ENCODE results near the gene KRTAP10-5.

KRTAP10-5 gene

DNA sequence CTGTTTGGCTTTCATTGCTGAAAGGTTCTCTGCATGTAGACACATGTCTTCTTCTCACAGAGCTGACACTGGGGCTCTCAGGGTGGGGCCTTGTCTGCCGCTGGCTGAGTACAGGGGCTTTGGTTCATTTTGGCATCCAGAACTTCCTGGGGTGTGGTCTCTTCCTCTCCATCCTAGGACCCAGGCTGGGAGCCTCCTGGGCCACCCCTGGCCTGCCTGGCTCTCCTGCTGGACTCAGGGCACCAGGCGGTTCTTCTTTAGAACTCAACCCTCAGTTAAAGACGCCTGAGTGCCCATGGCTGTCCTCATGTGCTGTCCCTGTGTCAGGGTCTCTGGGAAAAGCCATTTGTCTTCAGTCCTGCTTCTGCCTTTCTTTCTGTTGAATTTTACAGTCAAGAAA is 5.5 kb upstream of the KRTAP10-5 start:
- no peaks in the 10 kb centered on the region for H3K27me3 ChIP-seq (ENCODE audit: insufficient read depth, low read length, poor library complexity)
- H3K9ac ChIP-seq (ENCODE audit: low read length): no peak overlapping the region

DNA sequence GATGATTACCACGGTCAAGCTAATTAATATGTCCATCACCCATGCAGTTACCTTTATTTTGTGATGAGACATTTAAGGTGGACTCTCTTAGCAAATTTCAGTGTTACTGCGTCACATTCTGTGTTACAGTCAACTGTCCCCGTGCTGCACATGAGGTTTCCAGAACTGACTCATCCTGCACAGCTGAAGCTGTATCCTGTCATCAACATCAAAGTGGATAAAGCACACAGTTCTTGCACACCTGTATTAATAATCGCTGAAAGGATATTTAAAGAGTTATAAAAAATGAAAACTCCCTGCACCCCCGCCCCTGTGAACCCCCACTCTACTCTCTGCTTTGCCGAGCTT is 3.4 kb upstream of the KRTAP10-5 start:
- Histone ChIP-seq H3K27me3 (ENCODE audit: insufficient read depth, low read length, poor library complexity) (no peaks in the 10 kb centered on the region), H3K56ac (ENCODE audit: low read length) (no peak overlapping the region), H4K8ac (ENCODE audit: low read depth, low read length) (no peak overlapping the region), H3K9ac (ENCODE audit: low read length) (no peak overlapping the region), H2BK15ac (replicated peaks; ENCODE audit: low read depth) (no peak overlapping the region), H3K4ac (ENCODE audit: low read depth, low read length) (no peak overlapping the region), H3K18ac (ENCODE audit: low read length) (no peak overlapping the region), H3K79me2 (ENCODE audit: control insufficient read depth, insufficient read depth, low read length) (no peaks in the 10 kb centered on the region), H4K5ac (ENCODE audit: low read length) (no peak overlapping the region), H2BK5ac (ENCODE audit: low read length) (no peak overlapping the region), H2AK5ac (ENCODE audit: low read length) (no peak overlapping the region), H3K4me3 (ENCODE audit: low read length) (no peak overlapping the region), H3K36me3 (ENCODE audit: control insufficient read depth, insufficient read depth, low read length) (no peaks in the 10 kb centered on the region), H3K79me1 (ENCODE audit: low read length) (no peaks in the 10 kb centered on the region), H3K4me1 (ENCODE audit: control insufficient read depth, low read depth, low read length) (no peaks in the 10 kb centered on the region), H2BK120ac (ENCODE audit: low read depth, low read length) (no peak overlapping the region), H3K4me2 (ENCODE audit: low read length) (no peak overlapping the region), H3K27ac (ENCODE audit: low read depth, low read length) (no peak overlapping the region), H3K23ac (ENCODE audit: low read length) (no peak overlapping the region)
- WGBS (ENCODE audit: extremely low coverage, insufficient coverage, low lambda C conversion rate): no CpG with 5 or more reads among the region's 6 CpGs
- no peak for DNase-seq

More for the DNA sequence above, 5.5 kb upstream of the KRTAP10-5 start:
- DNase-seq: no peak
- Histone ChIP-seq H3K56ac (ENCODE audit: low read length) (no peak overlapping the region), H3K36me3 (ENCODE audit: control insufficient read depth, insufficient read depth, low read length) (no peaks in the 10 kb centered on the region), H3K27ac (ENCODE audit: low read depth, low read length) (no peak overlapping the region), H2AK5ac (ENCODE audit: low read length) (no peak overlapping the region), H3K18ac (ENCODE audit: low read length) (no peak overlapping the region), H3K4me3 (ENCODE audit: low read length) (no peak overlapping the region), H3K79me1 (ENCODE audit: low read length) (no peaks in the 10 kb centered on the region), H3K4me2 (ENCODE audit: low read length) (no peak overlapping the region), H3K79me2 (ENCODE audit: control insufficient read depth, insufficient read depth, low read length) (no peaks in the 10 kb centered on the region), H4K8ac (ENCODE audit: low read depth, low read length) (no peak overlapping the region), H3K23ac (ENCODE audit: low read length) (no peak overlapping the region), H3K4me1 (ENCODE audit: control insufficient read depth, low read depth, low read length) (no peaks in the 10 kb centered on the region), H2BK120ac (ENCODE audit: low read depth, low read length) (no peak overlapping the region), H3K4ac (ENCODE audit: low read depth, low read length) (no peak overlapping the region), H4K5ac (ENCODE audit: low read length) (no peak overlapping the region), H2BK5ac (ENCODE audit: low read length) (no peak overlapping the region), H2BK15ac (replicated peaks; ENCODE audit: low read depth) (no peak overlapping the region)
- WGBS (ENCODE audit: extremely low coverage, insufficient coverage, low lambda C conversion rate): no CpG with 5 or more reads among the region's 3 CpGs

DNA sequence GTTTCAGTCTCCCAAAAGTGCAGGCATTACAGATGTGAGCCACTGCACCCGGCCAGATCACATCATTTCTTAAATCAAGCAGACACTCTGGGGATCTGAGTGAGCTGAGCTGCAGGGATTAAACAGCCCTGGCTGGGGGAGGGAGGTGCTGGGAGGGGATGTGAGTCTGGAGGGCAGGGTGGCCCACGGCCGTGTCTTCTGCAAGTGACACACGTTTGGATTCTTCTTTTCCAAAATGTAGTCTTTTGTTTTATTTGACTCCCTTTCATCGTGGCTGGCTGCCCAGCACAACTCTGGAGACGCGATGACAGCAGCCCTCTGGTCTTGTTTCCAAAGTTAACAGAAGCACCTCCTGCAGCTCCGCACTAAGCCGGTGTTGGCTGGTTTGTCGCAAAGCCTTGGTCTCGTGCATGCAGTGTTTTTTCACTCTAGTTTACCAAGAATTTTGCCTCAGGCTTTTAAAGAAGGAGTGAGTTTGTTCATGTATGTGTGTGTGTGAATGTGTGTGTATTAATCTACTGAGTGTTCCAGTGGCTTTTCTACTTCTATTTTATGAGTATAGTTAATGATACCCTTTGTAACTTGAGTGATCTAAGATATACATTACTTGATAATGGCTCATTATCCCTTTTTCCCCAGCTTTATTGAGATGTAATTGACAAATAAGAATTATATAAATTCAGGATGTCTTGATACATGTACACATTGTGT is 2.8 kb upstream of the KRTAP10-5 start:
- Histone ChIP-seq H3K4me3 (ENCODE audit: low read length) (no peak overlapping the region), H3K79me2 (ENCODE audit: control insufficient read depth, insufficient read depth, low read length) (no peaks in the 10 kb centered on the region), H2BK15ac (replicated peaks; ENCODE audit: low read depth) (no peak overlapping the region), H4K5ac (ENCODE audit: low read length) (no peak overlapping the region), H3K9ac (ENCODE audit: low read length) (no peak overlapping the region), H3K4ac (ENCODE audit: low read depth, low read length) (no peak overlapping the region), H3K56ac (ENCODE audit: low read length) (no peak overlapping the region), H3K27ac (ENCODE audit: low read depth, low read length) (no peak overlapping the region), H2BK5ac (ENCODE audit: low read length) (no peak overlapping the region), H2BK120ac (ENCODE audit: low read depth, low read length) (no peak overlapping the region), H3K79me1 (ENCODE audit: low read length) (no peaks in the 10 kb centered on the region), H3K23ac (ENCODE audit: low read length) (no peak overlapping the region), H3K27me3 (ENCODE audit: insufficient read depth, low read length, poor library complexity) (no peaks in the 10 kb centered on the region), H3K4me1 (ENCODE audit: control insufficient read depth, low read depth, low read length) (no peaks in the 10 kb centered on the region), H3K36me3 (ENCODE audit: control insufficient read depth, insufficient read depth, low read length) (no peaks in the 10 kb centered on the region), H4K8ac (ENCODE audit: low read depth, low read length) (no peak overlapping the region), H2AK5ac (ENCODE audit: low read length) (no peak overlapping the region), H3K18ac (ENCODE audit: low read length) (no peak overlapping the region), H3K4me2 (ENCODE audit: low read length) (no peak overlapping the region)
- no peak for DNase-seq
- no CpG with 5 or more reads among the region's 11 CpGs for WGBS (ENCODE audit: extremely low coverage, insufficient coverage, low lambda C conversion rate)

DNA sequence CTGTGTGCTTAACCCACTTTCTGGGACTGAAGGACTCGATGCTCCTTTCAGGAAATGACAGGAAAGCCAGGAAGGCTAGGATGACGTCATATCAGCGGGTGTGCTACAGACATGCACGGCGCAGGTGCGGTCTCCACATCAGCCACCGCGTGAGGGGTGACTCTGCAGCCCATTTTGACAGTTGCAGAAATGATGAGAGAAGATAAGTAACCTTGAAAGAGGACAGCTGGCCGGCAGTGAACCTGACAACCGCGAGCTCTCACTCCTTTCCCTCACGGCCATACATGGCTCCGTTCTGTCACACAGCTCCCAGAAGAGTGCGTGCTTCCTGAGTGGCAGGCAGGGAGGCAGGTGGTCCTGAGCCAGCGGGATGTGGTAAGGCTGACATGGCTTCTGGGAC is 1.7 kb upstream of the KRTAP10-5 start:
- Histone ChIP-seq H3K79me2 (ENCODE audit: control insufficient read depth, insufficient read depth, low read length) (no peaks in the 10 kb centered on the region), H2BK5ac (ENCODE audit: low read length) (no peak overlapping the region), H3K36me3 (ENCODE audit: control insufficient read depth, insufficient read depth, low read length) (no peaks in the 10 kb centered on the region), H4K8ac (ENCODE audit: low read depth, low read length) (no peak overlapping the region), H3K79me1 (ENCODE audit: low read length) (no peaks in the 10 kb centered on the region), H3K27me3 (ENCODE audit: insufficient read depth, low read length, poor library complexity) (no peaks in the 10 kb centered on the region), H2BK15ac (replicated peaks; ENCODE audit: low read depth) (no peak overlapping the region), H2AK5ac (ENCODE audit: low read length) (no peak overlapping the region), H3K56ac (ENCODE audit: low read length) (no peak overlapping the region), H3K4me3 (ENCODE audit: low read length) (no peak overlapping the region), H4K5ac (ENCODE audit: low read length) (no peak overlapping the region), H2BK120ac (ENCODE audit: low read depth, low read length) (no peak overlapping the region), H3K4me2 (ENCODE audit: low read length) (no peak overlapping the region), H3K18ac (ENCODE audit: low read length) (no peak overlapping the region), H3K9ac (ENCODE audit: low read length) (no peak overlapping the region), H3K4me1 (ENCODE audit: control insufficient read depth, low read depth, low read length) (no peaks in the 10 kb centered on the region), H3K4ac (ENCODE audit: low read depth, low read length) (no peak overlapping the region), H3K23ac (ENCODE audit: low read length) (no peak overlapping the region), H3K27ac (ENCODE audit: low read depth, low read length) (no peak overlapping the region)
- no CpG with 5 or more reads among the region's 15 CpGs for WGBS (ENCODE audit: extremely low coverage, insufficient coverage, low lambda C conversion rate)
- DNase-seq: no peak

DNA sequence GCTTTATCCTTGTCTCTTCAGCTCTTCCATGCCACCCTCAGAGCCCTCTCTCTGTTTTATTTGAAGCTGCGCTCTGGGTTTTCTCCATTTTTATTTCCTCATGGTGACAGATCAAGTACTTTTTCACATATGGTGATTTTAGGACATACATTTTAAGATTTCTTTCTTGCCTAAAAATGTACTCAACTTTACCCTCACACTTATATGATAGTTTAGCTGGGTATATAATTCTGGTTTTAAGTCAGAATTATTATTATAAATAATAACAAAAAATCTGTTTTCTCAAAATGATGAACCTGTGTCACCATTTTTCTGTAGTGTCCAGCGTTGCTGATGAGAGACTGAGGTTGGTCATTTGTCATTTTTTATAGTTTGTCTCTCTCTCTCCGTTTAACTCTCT is 754 bp upstream of the KRTAP10-5 start:
- no peak overlapping the region for H2BK15ac ChIP-seq (replicated peaks; ENCODE audit: low read depth)
- no CpG with 5 or more reads among the region's 3 CpGs for WGBS (ENCODE audit: extremely low coverage, insufficient coverage, low lambda C conversion rate)
- no peak overlapping the region for H2BK120ac ChIP-seq (ENCODE audit: low read depth, low read length)
- no peak overlapping the region for H3K27ac ChIP-seq (ENCODE audit: low read depth, low read length)
- DNase-seq: no peak
- H2BK5ac ChIP-seq (ENCODE audit: low read length): no peak overlapping the region
- H2AK5ac ChIP-seq (ENCODE audit: low read length): no peak overlapping the region
- H3K23ac ChIP-seq (ENCODE audit: low read length): no peak overlapping the region
- H3K4me2 ChIP-seq (ENCODE audit: low read length): no peak overlapping the region
- no peak overlapping the region for H3K4me3 ChIP-seq (ENCODE audit: low read length)
- no peaks in the 10 kb centered on the region for H3K79me1 ChIP-seq (ENCODE audit: low read length)
- H3K36me3 ChIP-seq (ENCODE audit: control insufficient read depth, insufficient read depth, low read length): no peaks in the 10 kb centered on the region
- H4K5ac ChIP-seq (ENCODE audit: low read length): no peak overlapping the region
- no peak overlapping the region for H3K18ac ChIP-seq (ENCODE audit: low read length)
- H3K56ac ChIP-seq (ENCODE audit: low read length): no peak overlapping the region
- no peaks in the 10 kb centered on the region for H3K4me1 ChIP-seq (ENCODE audit: control insufficient read depth, low read depth, low read length)
- no peak overlapping the region for H3K4ac ChIP-seq (ENCODE audit: low read depth, low read length)
- H3K9ac ChIP-seq (ENCODE audit: low read length): no peak overlapping the region
- H4K8ac ChIP-seq (ENCODE audit: low read depth, low read length): no peak overlapping the region
- no peaks in the 10 kb centered on the region for H3K79me2 ChIP-seq (ENCODE audit: control insufficient read depth, insufficient read depth, low read length)
- H3K27me3 ChIP-seq (ENCODE audit: insufficient read depth, low read length, poor library complexity): no peaks in the 10 kb centered on the region

DNA sequence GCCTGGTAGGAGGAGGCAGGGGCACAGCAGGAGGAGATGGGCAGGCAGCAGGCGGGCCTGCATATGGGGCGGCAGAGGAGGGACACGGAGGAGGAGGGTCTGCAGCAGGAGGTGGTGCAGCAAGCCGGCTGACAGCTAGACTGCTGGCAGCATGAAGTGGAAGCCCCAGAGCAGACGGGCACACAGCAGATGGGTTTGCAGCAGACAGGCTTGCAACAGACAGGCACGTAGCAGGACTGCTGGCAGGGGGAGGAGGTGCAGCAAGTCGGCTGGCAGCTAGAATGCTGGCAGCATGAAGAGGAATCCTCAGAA is 615 bp downstream of the KRTAP10-5 start:
- no peaks in the 10 kb centered on the region for H3K4me1 ChIP-seq (ENCODE audit: control insufficient read depth, low read depth, low read length)
- no peak overlapping the region for H4K5ac ChIP-seq (ENCODE audit: low read length)
- no peak overlapping the region for H2AK5ac ChIP-seq (ENCODE audit: low read length)
- H3K4me3 ChIP-seq (ENCODE audit: low read length): no peak overlapping the region
- H4K8ac ChIP-seq (ENCODE audit: low read depth, low read length): no peak overlapping the region
- no peaks in the 10 kb centered on the region for H3K36me3 ChIP-seq (ENCODE audit: control insufficient read depth, insufficient read depth, low read length)
- H3K79me1 ChIP-seq (ENCODE audit: low read length): no peaks in the 10 kb centered on the region
- no peak overlapping the region for H2BK120ac ChIP-seq (ENCODE audit: low read depth, low read length)
- no peak overlapping the region for H3K27ac ChIP-seq (ENCODE audit: low read depth, low read length)
- no peak overlapping the region for H2BK5ac ChIP-seq (ENCODE audit: low read length)
- H3K9ac ChIP-seq (ENCODE audit: low read length): no peak overlapping the region
- no peak overlapping the region for H3K56ac ChIP-seq (ENCODE audit: low read length)
- H3K27me3 ChIP-seq (ENCODE audit: insufficient read depth, low read length, poor library complexity): no peaks in the 10 kb centered on the region
- no peak overlapping the region for H3K23ac ChIP-seq (ENCODE audit: low read length)
- H2BK15ac ChIP-seq (replicated peaks; ENCODE audit: low read depth): no peak overlapping the region
- no peak for DNase-seq
- H3K79me2 ChIP-seq (ENCODE audit: control insufficient read depth, insufficient read depth, low read length): no peaks in the 10 kb centered on the region
- H3K18ac ChIP-seq (ENCODE audit: low read length): no peak overlapping the region
- no peak overlapping the region for H3K4me2 ChIP-seq (ENCODE audit: low read length)
- H3K4ac ChIP-seq (ENCODE audit: low read depth, low read length): no peak overlapping the region
- no CpG with 5 or more reads among the region's 7 CpGs for WGBS (ENCODE audit: extremely low coverage, insufficient coverage, low lambda C conversion rate)
